MM.1S (cell line): ENCODE data around the gene ADAM11.
A peak's percentile ranks its signal among the peaks of the same experiment; 100 is the strongest.

Experiments used
- DNase-seq: peaks from one replicate; pipeline ENCODE4 v3.0.0-alpha.2; 2015
- H2AFZ ChIP-seq: fragments of 300-600 bp; sonication (generic); 2 replicates; pipeline ENCODE4 v1.6.0; 2016; ENCODE audit warnings: antibody characterized with exemption, low read length
- H3F3A ChIP-seq: fragments of 300-600 bp; sonication (generic); 2 replicates; pipeline ENCODE4 v1.6.1; 2016; ENCODE audit warnings: mild to moderate bottlenecking, antibody characterized with exemption, low read length, moderate library complexity, mixed read lengths; ENCODE audit not compliant: insufficient read depth
- H3K27ac ChIP-seq: fragments of 300-600 bp; sonication (generic); 2 replicates; pipeline ENCODE4 v1.5.1; 2016; ENCODE audit warnings: mild to moderate bottlenecking, low read length
- H3K27me3 ChIP-seq: fragments of 300-600 bp; sonication (generic); replicated peaks from 2 replicates; pipeline ENCODE4 v1.6.0; 2016; ENCODE audit warnings: low read length; ENCODE audit not compliant: insufficient read depth
- H3K36me3 ChIP-seq: fragments of 300-600 bp; sonication (generic); replicated peaks from 2 replicates; pipeline ENCODE4 v1.6.1; 2016; ENCODE audit warnings: mild to moderate bottlenecking, low read length, mixed read lengths; ENCODE audit not compliant: insufficient read depth
- H3K4me1 ChIP-seq: fragments of 300-600 bp; sonication (generic); 2 replicates; pipeline ENCODE4 v1.6.1; 2016; ENCODE audit warnings: low read length, mixed read lengths
- H3K4me2 ChIP-seq: fragments of 300-600 bp; sonication (generic); 2 replicates; pipeline ENCODE4 v1.6.0; 2016; ENCODE audit warnings: low read depth, low read length
- H3K4me3 ChIP-seq: fragments of 300-600 bp; sonication (generic); 2 replicates; pipeline ENCODE4 v1.5.1; 2016; ENCODE audit warnings: low read length, mixed read lengths
- H3K79me2 ChIP-seq: fragments of 300-600 bp; sonication (generic); 2 replicates; pipeline ENCODE4 v1.6.1; 2016; ENCODE audit warnings: mixed run types, low read length, mixed read lengths
- H3K9ac ChIP-seq: fragments of 300-600 bp; sonication (generic); 2 replicates; pipeline ENCODE4 v1.6.1; 2016; ENCODE audit warnings: low read length, mixed read lengths
- H3K9me2 ChIP-seq: fragments of 300-600 bp; sonication (generic); replicated peaks from 2 replicates; pipeline ENCODE4 v1.6.1; 2016; ENCODE audit warnings: mild to moderate bottlenecking, low read length, mixed read lengths; ENCODE audit not compliant: insufficient read depth
- H3K9me3 ChIP-seq: fragments of 300-600 bp; sonication (generic); replicated peaks from 2 replicates; pipeline ENCODE4 v1.6.1; 2016; ENCODE audit warnings: mild to moderate bottlenecking, low read length, mixed read lengths; ENCODE audit not compliant: insufficient read depth
- H4K20me1 ChIP-seq: fragments of 300-600 bp; sonication (generic); 2 replicates; pipeline ENCODE4 v1.6.1; 2016; ENCODE audit warnings: mild to moderate bottlenecking, low read length, moderate library complexity, mixed read lengths; ENCODE audit not compliant: insufficient read depth
- EZH2 ChIP-seq: fragments of 300-600 bp; sonication (generic); optimal IDR thresholded peaks from 2 replicates; pipeline ENCODE3; 2017; ENCODE audit warnings: low read depth, mild to moderate bottlenecking, antibody characterized with exemption, low read length, mixed read lengths
- EZH2phosphoT487 ChIP-seq: fragments of 300-600 bp; sonication (generic); IDR thresholded peaks from 2 replicates; pipeline ENCODE4 v1.6.1; 2018; ENCODE audit warnings: antibody characterized with exemption, low read length
- TF ChIP-seq, protein P1 (sequence below): fragments of 300-600 bp; sonication (generic); IDR thresholded peaks from 2 replicates; pipeline ENCODE4 v1.5.1; 2016; ENCODE audit warnings: antibody characterized with exemption, low read length, mixed read lengths

ADAM11 gene

DNA sequence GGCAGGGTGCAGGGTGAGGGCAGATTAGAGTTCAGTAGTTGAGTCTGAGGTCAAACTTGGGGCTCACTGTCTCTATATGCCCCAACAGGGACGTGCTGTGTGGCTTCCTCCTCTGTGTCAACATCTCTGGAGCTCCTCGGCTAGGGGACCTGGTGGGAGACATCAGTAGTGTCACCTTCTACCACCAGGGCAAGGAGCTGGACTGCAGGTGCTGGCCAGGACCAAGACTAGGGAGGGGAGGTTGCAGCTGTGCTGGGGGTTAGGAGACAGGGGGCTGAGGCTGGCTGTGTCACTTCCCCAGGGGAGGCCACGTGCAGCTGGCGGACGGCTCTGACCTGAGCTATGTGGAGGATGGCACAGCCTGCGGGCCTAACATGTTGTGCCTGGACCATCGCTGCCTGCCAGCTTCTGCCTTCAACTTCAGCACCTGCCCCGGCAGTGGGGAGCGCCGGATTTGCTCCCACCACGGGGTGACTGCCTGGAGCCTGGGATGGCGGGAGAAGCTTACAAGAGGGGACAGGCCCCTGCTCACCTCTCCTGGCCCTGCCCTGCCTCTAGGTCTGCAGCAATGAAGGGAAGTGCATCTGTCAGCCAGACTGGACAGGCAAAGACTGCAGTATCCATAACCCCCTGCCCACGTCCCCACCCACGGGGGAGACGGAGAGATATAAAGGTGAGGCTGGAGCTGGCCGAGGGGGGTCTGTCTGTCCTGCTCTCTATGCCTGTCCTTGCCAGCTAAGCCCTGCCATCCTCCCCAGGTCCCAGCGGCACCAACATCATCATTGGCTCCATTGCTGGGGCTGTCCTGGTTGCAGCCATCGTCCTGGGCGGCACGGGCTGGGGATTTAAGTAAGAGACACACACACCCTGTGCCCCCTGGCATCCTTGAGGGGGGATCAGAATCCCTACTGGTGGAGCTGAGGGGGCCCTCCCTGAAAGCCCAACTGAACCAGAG is 18.9 kb downstream of the ADAM11 start:
- Histone ChIP-seq H3K4me1 (peaks cover 6% of the 10 kb centered on the region; the same call in 1 of the 2 replicates), H3F3A (peaks cover 5% of the 10 kb centered on the region), H3K27ac (no peak overlapping the region), H4K20me1 (no peaks in the 10 kb centered on the region), H3K9me3 (no peaks in the 10 kb centered on the region), H3K79me2 (no peaks in the 10 kb centered on the region), H2AFZ (no peak overlapping the region), H3K27me3 (no peaks in the 10 kb centered on the region), H3K4me3 (no peak overlapping the region), H3K9me2 (no peaks in the 10 kb centered on the region), H3K4me2 (no peak overlapping the region), H3K36me3 (no peaks in the 10 kb centered on the region), H3K9ac (no peak overlapping the region)
- DNase-seq = no peak
- TF ChIP-seq, protein P1, sequence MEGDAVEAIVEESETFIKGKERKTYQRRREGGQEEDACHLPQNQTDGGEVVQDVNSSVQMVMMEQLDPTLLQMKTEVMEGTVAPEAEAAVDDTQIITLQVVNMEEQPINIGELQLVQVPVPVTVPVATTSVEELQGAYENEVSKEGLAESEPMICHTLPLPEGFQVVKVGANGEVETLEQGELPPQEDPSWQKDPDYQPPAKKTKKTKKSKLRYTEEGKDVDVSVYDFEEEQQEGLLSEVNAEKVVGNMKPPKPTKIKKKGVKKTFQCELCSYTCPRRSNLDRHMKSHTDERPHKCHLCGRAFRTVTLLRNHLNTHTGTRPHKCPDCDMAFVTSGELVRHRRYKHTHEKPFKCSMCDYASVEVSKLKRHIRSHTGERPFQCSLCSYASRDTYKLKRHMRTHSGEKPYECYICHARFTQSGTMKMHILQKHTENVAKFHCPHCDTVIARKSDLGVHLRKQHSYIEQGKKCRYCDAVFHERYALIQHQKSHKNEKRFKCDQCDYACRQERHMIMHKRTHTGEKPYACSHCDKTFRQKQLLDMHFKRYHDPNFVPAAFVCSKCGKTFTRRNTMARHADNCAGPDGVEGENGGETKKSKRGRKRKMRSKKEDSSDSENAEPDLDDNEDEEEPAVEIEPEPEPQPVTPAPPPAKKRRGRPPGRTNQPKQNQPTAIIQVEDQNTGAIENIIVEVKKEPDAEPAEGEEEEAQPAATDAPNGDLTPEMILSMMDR = no peak
- TF ChIP-seq EZH2 = no peak
- TF ChIP-seq EZH2phosphoT487 = no peak

DNA sequence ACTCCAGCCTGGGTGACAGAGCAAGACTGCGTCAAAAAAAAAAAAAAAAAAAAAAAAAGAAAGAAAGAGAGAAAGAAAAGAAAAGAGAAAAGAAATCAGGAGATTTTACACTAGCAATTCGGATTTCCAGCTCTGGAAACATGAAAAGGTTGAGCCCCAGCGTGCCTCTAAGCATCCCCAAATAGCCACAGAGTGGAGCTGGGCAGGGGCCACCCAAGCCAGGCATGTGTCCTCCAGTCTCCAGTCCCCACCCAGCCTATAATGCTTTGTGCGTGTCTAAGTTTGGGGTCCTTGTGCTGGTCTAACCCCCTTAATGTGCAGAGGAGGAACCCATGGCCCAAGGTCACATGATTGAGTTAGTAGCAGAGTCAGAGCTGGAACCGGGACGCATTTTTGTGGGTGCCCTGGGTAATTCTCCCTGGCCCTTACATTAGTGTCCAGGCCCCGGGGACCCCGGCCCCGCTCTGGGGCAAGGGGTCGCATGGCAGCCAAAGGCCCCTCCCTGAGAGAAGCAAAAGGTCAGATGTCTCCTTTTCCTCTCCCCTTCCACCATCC is 19.9 kb downstream of the ADAM11 start:
- H3K4me3 ChIP-seq = peak overlapping the region; percentile 73
- H3K9me2 ChIP-seq = no peaks in the 10 kb centered on the region
- H3K9me3 ChIP-seq = no peaks in the 10 kb centered on the region
- no peak for TF ChIP-seq EZH2
- no peak for TF ChIP-seq EZH2phosphoT487
- TF ChIP-seq, protein P1 = no peak
- peak overlapping the region; percentile 67; the same call in 1 of the 2 replicates for H3K9ac ChIP-seq
- H2AFZ ChIP-seq = peak overlapping the region; percentile 98
- no peaks in the 10 kb centered on the region for H4K20me1 ChIP-seq
- no peaks in the 10 kb centered on the region for H3K27me3 ChIP-seq
- H3F3A ChIP-seq = peaks cover 5% of the 10 kb centered on the region
- H3K27ac ChIP-seq = no peak overlapping the region
- peaks cover 6% of the 10 kb centered on the region; the same call in 1 of the 2 replicates for H3K4me1 ChIP-seq
- peak overlapping the region; percentile 91; the same call in 1 of the 2 replicates for H3K4me2 ChIP-seq
- no peak for DNase-seq
- H3K36me3 ChIP-seq = no peaks in the 10 kb centered on the region
- no peaks in the 10 kb centered on the region for H3K79me2 ChIP-seq

DNA sequence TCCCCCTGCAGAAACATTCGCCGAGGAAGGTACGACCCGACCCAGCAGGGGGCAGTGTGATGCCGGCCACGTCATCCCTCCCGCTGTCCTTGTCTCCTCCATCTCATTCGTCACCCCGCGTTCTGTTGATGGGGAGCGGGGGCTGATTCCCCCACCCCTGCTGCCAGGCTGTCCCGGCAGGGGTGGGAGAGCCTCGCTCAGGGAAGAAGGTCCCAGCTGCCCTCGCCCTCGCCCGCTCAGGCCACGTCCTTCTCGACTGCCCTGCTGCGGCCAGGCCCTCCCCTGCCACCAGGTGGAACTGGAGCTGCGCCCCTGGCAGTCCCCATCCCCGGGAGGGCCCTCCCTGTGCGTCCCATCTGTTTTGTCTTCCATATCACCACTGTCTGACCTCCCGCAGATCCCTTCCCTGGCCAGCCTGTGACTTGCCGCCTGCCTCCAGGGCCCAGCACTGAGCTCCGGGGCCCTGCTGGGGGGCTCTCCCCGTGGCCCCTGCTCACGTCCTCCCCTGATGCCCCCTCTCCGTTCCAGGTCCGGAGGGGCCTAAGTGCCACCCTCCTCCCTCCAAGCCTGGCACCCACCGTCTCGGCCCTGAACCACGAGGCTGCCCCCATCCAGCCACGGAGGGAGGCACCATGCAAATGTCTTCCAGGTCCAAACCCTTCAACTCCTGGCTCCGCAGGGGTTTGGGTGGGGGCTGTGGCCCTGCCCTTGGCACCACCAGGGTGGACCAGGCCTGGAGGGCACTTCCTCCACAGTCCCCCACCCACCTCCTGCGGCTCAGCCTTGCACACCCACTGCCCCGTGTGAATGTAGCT is 20.6 kb downstream of the ADAM11 start:
- TF ChIP-seq, protein P1 = peak; percentile 95
- no peak for TF ChIP-seq EZH2phosphoT487
- no peaks in the 10 kb centered on the region for H3K9me3 ChIP-seq
- no peaks in the 10 kb centered on the region for H3K79me2 ChIP-seq
- H4K20me1 ChIP-seq = no peaks in the 10 kb centered on the region
- H3K36me3 ChIP-seq = no peaks in the 10 kb centered on the region
- peak overlapping the region; percentile 73 for H3K4me3 ChIP-seq
- H3F3A ChIP-seq = peaks cover 5% of the 10 kb centered on the region
- no peaks in the 10 kb centered on the region for H3K27me3 ChIP-seq
- H3K9ac ChIP-seq = peak overlapping the region; percentile 67; the same call in 1 of the 2 replicates
- peaks cover 6% of the 10 kb centered on the region; the same call in 1 of the 2 replicates for H3K4me1 ChIP-seq
- peak; percentile 74 for DNase-seq
- H3K9me2 ChIP-seq = no peaks in the 10 kb centered on the region
- peak overlapping the region; percentile 98 for H2AFZ ChIP-seq
- H3K27ac ChIP-seq = no peak overlapping the region
- peak overlapping the region; percentile 91 for H3K4me2 ChIP-seq
